Endothelial cell (in vitro differentiated cells): Measurements from ENCODE around the gene HTRA1. TPM values are rescaled to one million over a fixed set of nuclear protein-coding genes. Genes with fewer than 3 reads are reported as not detected.

Source experiments
- DNase-seq: peaks from one replicate; pipeline ENCODE4 v3.0.0; 2021; ENCODE audit warnings: low spot score
- H3K27ac Mint-ChIP-seq: one replicate; pipeline ENCODE4 v1.8.0; 2021; ENCODE audit warnings: mixed read lengths, inconsistent platforms; ENCODE audit not compliant: unreplicated experiment
- H3K27me3 Mint-ChIP-seq: one replicate; pipeline ENCODE4 v1.8.0; 2021; ENCODE audit warnings: mild to moderate bottlenecking, moderate library complexity, mixed read lengths, inconsistent platforms; ENCODE audit not compliant: unreplicated experiment
- H3K36me3 Mint-ChIP-seq: one replicate; pipeline ENCODE4 v1.8.0; 2021; ENCODE audit warnings: mild to moderate bottlenecking, low read depth, mixed read lengths, inconsistent platforms; ENCODE audit not compliant: unreplicated experiment
- H3K4me1 Mint-ChIP-seq: one replicate; pipeline ENCODE4 v1.8.0; 2021; ENCODE audit warnings: mild to moderate bottlenecking, mixed read lengths, inconsistent platforms; ENCODE audit not compliant: unreplicated experiment
- H3K4me3 Mint-ChIP-seq: one replicate; pipeline ENCODE4 v1.8.0; 2021; ENCODE audit warnings: mild to moderate bottlenecking, mixed read lengths, inconsistent platforms; ENCODE audit not compliant: unreplicated experiment
- H3K9me3 Mint-ChIP-seq: one replicate; pipeline ENCODE4 v1.8.0; 2021; ENCODE audit warnings: mixed read lengths, inconsistent platforms; ENCODE audit not compliant: unreplicated experiment
- total RNA-seq: library from RNA; stranded (reverse); fragmentation: NEBNext Ultra II Directional; extraction: Animal tissue kit (Norgen Biotek cat#: 25700); gene quantifications from one replicate; pipeline ENCODE4 v1.2.1, GENCODE V29; 2021; ENCODE audit not compliant: unreplicated experiment
- TF ChIP-seq, protein P1 (sequence below): fragments of 200-600 bp; sonication (generic); IDR thresholded peaks from one replicate; pipeline ENCODE4 v1.5.0; 2021; ENCODE audit warnings: antibody characterized with exemption; ENCODE audit not compliant: unreplicated experiment

The HTRA1 gene
- total RNA-seq, 1 donor from 2014 or later: 72.3 TPM

DNA sequence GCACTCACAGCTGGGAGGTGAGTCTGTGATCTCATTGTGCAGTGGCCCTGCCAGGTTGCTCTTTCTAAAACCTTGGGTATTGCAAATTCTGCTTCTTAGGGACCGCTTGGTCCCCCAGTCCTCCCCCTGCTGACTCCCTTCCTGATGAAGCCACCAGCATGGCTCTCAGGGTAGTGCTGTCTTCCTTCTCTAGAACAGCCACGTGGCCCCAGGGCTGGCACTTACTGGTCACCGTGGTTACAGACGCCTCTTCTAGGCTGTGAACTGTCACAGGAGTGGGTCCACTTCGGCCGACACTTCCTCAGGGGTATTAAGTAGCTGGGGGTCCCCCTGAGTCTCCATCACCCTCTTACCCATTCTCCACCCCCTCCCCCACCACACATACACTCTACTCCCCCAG, 2.7 kb upstream of the HTRA1 start:
- peaks cover 9% of the 10 kb centered on the region for H3K27me3 Mint-ChIP-seq
- TF ChIP-seq, protein P1, sequence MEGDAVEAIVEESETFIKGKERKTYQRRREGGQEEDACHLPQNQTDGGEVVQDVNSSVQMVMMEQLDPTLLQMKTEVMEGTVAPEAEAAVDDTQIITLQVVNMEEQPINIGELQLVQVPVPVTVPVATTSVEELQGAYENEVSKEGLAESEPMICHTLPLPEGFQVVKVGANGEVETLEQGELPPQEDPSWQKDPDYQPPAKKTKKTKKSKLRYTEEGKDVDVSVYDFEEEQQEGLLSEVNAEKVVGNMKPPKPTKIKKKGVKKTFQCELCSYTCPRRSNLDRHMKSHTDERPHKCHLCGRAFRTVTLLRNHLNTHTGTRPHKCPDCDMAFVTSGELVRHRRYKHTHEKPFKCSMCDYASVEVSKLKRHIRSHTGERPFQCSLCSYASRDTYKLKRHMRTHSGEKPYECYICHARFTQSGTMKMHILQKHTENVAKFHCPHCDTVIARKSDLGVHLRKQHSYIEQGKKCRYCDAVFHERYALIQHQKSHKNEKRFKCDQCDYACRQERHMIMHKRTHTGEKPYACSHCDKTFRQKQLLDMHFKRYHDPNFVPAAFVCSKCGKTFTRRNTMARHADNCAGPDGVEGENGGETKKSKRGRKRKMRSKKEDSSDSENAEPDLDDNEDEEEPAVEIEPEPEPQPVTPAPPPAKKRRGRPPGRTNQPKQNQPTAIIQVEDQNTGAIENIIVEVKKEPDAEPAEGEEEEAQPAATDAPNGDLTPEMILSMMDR: no peak
- H3K36me3 Mint-ChIP-seq: no peaks in the 10 kb centered on the region
- H3K4me1 Mint-ChIP-seq: peaks cover 22% of the 10 kb centered on the region
- no peaks in the 10 kb centered on the region for H3K9me3 Mint-ChIP-seq
- no peak for DNase-seq
- H3K27ac Mint-ChIP-seq: no peak overlapping the region
- no peak overlapping the region for H3K4me3 Mint-ChIP-seq

DNA sequence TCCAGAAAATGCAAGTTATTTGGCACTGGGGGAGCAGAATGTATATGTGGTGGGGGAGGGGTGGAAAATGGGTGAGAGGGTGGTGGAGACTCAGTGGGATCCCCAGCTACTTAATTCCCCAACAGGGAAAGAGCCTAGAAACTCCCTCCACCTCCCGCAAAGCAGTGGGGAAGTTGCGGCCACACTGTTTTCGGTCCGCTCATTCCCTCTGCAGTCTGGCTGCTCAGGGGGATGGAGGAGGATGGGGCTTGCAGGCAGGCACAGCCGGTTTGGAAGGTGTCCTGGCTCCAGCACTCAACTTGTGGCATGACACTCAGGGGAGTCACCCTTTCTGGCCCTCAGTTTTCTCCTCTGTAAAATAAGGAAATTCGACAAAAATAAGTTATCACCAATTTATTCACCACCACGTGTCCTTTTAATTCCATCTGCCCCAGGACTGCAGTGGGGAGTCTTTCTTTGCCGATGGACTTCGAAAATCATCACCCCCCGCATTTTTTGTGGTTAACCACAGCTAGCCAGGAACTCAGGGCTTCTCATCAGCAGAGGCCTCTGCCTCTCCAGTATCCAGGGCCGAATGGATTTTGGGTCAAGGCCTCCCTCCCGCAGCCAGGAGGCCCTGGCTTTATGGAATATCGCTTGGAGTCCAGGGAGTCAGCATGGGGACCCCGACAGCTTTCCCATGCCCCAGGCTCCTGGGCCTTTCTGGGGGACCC, 1.6 kb upstream of the HTRA1 start:
- DNase-seq: no peak
- Mint-ChIP-seq H3K9me3 (no peaks in the 10 kb centered on the region), H3K4me3 (no peak overlapping the region), H3K36me3 (no peaks in the 10 kb centered on the region), H3K4me1 (peaks cover 22% of the 10 kb centered on the region), H3K27ac (no peak overlapping the region), H3K27me3 (peaks cover 10% of the 10 kb centered on the region)
- TF ChIP-seq, protein P1: no peak

DNA sequence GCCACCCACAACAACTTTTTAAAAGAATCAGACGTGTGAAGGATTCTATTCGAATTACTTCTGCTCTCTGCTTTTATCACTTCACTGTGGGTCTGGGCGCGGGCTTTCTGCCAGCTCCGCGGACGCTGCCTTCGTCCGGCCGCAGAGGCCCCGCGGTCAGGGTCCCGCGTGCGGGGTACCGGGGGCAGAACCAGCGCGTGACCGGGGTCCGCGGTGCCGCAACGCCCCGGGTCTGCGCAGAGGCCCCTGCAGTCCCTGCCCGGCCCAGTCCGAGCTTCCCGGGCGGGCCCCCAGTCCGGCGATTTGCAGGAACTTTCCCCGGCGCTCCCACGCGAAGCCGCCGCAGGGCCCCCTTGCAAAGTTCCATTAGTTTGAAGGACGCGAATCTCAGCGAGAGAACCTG, 461 bp upstream of the HTRA1 start:
- TF ChIP-seq, protein P1: no peak
- peak overlapping the region; percentile 77 for H3K4me3 Mint-ChIP-seq
- H3K36me3 Mint-ChIP-seq: peaks cover 6% of the 10 kb centered on the region
- H3K27ac Mint-ChIP-seq: no peak overlapping the region
- DNase-seq: no peak
- no peaks in the 10 kb centered on the region for H3K9me3 Mint-ChIP-seq
- H3K27me3 Mint-ChIP-seq: peaks cover 12% of the 10 kb centered on the region
- H3K4me1 Mint-ChIP-seq: peaks cover 22% of the 10 kb centered on the region

DNA sequence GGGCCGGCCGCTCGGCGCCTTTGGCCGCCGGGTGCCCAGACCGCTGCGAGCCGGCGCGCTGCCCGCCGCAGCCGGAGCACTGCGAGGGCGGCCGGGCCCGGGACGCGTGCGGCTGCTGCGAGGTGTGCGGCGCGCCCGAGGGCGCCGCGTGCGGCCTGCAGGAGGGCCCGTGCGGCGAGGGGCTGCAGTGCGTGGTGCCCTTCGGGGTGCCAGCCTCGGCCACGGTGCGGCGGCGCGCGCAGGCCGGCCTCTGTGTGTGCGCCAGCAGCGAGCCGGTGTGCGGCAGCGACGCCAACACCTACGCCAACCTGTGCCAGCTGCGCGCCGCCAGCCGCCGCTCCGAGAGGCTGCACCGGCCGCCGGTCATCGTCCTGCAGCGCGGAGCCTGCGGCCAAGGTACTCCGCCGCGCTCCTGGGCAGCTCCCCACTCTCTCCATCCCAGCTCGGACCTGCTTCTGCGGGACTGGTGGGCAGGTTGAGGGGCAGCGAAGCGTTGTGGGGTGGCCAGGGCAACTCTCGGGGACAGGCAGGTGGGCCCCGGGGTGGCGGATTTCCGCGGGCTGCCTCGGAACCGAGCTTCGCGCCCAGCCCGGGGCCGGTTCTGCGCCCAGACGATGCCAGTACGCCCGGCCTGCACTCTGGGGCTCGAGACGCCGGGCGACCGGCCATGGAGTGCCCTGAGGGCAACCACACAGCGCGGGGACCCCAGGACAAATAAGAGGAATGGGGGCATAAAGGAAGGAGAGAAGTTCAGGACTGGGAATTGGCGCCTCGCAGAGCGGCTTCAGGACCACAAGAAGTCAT, 578 bp downstream of the HTRA1 start:
- Mint-ChIP-seq H3K27me3 (peaks cover 12% of the 10 kb centered on the region), H3K27ac (no peak overlapping the region), H3K9me3 (no peaks in the 10 kb centered on the region), H3K4me3 (peak overlapping the region; percentile 94), H3K36me3 (peaks cover 6% of the 10 kb centered on the region), H3K4me1 (peaks cover 21% of the 10 kb centered on the region)
- DNase-seq: peak; percentile 31
- TF ChIP-seq, protein P1: no peak
